ENCODE results near the gene CD2AP. TPM values are rescaled to one million over a fixed set of nuclear protein-coding genes. Genes with fewer than 3 reads are reported as not detected.

The CD2AP gene
- total and polyA plus RNA-seq, 9 of the 15 experiments (the other 6 are each of a cell fraction or from before 2014, with no cell fraction given), result 9.4 to 69.7 (median 38.7) TPM

DNA sequence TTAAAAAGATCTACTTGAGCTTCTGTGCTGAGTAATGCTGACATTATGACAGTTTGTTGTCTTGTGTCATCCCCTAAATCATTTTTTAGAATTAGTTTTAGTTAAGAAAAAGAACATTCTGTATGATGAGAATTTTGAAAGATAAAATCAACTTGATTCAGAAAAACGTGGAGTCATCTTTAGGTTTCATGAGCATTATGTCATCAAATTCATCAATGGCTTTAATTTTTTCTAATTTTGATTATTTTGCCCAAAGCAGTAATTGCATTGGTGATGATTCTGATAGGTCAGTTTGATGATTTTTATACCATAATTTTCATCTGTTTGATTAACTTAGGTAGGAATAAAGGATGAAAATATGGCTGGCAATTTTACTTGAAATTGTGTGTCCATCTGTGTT, 194.2 kb downstream of the CD2AP start:
- H3K36me3 ChIP-seq (ENCODE audit: control insufficient read depth, insufficient read depth, low read length), result no peaks in the 10 kb centered on the region
- TF ChIP-seq MAFF (IDR thresholded peaks at IDR 0.05; ENCODE audit: low read length), result no peak
- TF ChIP-seq POLR2AphosphoS5 (IDR thresholded peaks at IDR 0.05; ENCODE audit: control insufficient read depth, insufficient read depth, low read depth, low read length), result no peak
- no peak for TF ChIP-seq ZBTB7A (IDR thresholded peaks at IDR 0.05; ENCODE audit: borderline replicate concordance, control insufficient read depth, low read depth, low read length)
- no peak for TF ChIP-seq HDAC2 (IDR thresholded peaks at IDR 0.05)
- TF ChIP-seq MYC (IDR thresholded peaks at IDR 0.05; ENCODE audit: low read depth, low read length), result no peak
- no peak for TF ChIP-seq MYC (CRISPR knock-in tag; IDR thresholded peaks at IDR 0.05; ENCODE audit: borderline replicate concordance, low read depth)
- TF ChIP-seq, protein P1, sequence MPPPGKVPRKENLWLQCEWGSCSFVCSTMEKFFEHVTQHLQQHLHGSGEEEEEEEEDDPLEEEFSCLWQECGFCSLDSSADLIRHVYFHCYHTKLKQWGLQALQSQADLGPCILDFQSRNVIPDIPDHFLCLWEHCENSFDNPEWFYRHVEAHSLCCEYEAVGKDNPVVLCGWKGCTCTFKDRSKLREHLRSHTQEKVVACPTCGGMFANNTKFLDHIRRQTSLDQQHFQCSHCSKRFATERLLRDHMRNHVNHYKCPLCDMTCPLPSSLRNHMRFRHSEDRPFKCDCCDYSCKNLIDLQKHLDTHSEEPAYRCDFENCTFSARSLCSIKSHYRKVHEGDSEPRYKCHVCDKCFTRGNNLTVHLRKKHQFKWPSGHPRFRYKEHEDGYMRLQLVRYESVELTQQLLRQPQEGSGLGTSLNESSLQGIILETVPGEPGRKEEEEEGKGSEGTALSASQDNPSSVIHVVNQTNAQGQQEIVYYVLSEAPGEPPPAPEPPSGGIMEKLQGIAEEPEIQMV (tag; conservative IDR thresholded peaks at IDR 0.05; ENCODE audit: low read depth), result no peak
- TF ChIP-seq SRSF9 (IDR thresholded peaks at IDR 0.05; ENCODE audit: borderline replicate concordance, low read depth, low read length), result no peak
- no peak for TF ChIP-seq HOXB6 (CRISPR knock-in tag; IDR thresholded peaks at IDR 0.05; ENCODE audit: borderline replicate concordance)
- no peak for TF ChIP-seq HNRNPLL (IDR thresholded peaks at IDR 0.05; ENCODE audit: low read depth, low read length, poor library complexity, severe bottlenecking)
- TF ChIP-seq PML (IDR thresholded peaks at IDR 0.05; ENCODE audit: low read length), result no peak
- TF ChIP-seq EHMT2 (IDR thresholded peaks at IDR 0.05), result no peak
- no peak for TF ChIP-seq TSC22D4 (tag; IDR thresholded peaks at IDR 0.05)
- no peak for TF ChIP-seq POLR2B (IDR thresholded peaks at IDR 0.05; ENCODE audit: low read depth, partially characterized antibody)
- TF ChIP-seq STAT5B (CRISPR knock-in tag; IDR thresholded peaks at IDR 0.05), result no peak
- H3K9me1 ChIP-seq (ENCODE audit: control insufficient read depth, insufficient read depth, low read length), result no peaks in the 10 kb centered on the region
- in situ Hi-C loops (cut with MboI) (no loop called here), intact Hi-C loops (cut with micrococcal nuclease) (no loop called here)
- no peak overlapping the region for H3K4me2 ChIP-seq (ENCODE audit: insufficient read depth, low read length)
- no peak for ATAC-seq
- DNase-seq (ENCODE audit: extremely low read depth in 1 of 4, low spot score in 3 of 4), result no peak
- H3K9me3 ChIP-seq (replicated peaks; ENCODE audit: control insufficient read depth, insufficient read depth, low read depth, low read length), result no peaks in the 10 kb centered on the region
- H3K79me2 ChIP-seq (ENCODE audit: control insufficient read depth, insufficient read depth, low read length), result no peaks in the 10 kb centered on the region
- no peaks in the 10 kb centered on the region; a peak in 2 of 5 replicates for H3K27me3 ChIP-seq (ENCODE audit: control insufficient read depth in 2 of 2, insufficient read depth in 2 of 2, low read length in 2 of 2)
- H4K20me1 ChIP-seq (replicated peaks; ENCODE audit: control insufficient read depth, insufficient read depth, low read length), result no peaks in the 10 kb centered on the region
- BruUV-seq (replicated peaks), result no TSS peak
- 0% methylated on average over 1 of the region's 1 CpG for WGBS (ENCODE audit: insufficient coverage, low coverage, missing lambda C conversion rate)
- FAIRE-seq, result no peak
- ChIA-PET POLR2A (interaction anchor here (0.7 to 1.6 kb wide), 2 partner anchors 9 to 11 kb away, joined by 3 read pairs; no protein-coding TSS in a partner anchor), CTCF (ENCODE audit: low intra/inter-chr PET ratio) (no interaction called here)
- H3K4me1 ChIP-seq (replicated peaks in 1 of 2; ENCODE audit: control insufficient read depth in 2 of 2, insufficient read depth in 2 of 2, low read length in 2 of 2), result no peaks in the 10 kb centered on the region
- H3K27ac ChIP-seq (ENCODE audit: extremely low read depth, low read depth, low read length), result no peak overlapping the region
- no peak overlapping the region for H2AFZ ChIP-seq (ENCODE audit: low read depth, low read length)
- H3K9ac ChIP-seq (ENCODE audit: insufficient read depth in 1 of 2, low read depth in 2 of 2, low read length in 2 of 2), result no peak overlapping the region
- no peak overlapping the region for H3K4me3 ChIP-seq
